Measurements from ENCODE around the gene LNPEP.

The LNPEP gene

GRCh38 chr5:96932026-96932425 lies 3.9 kb upstream of the LNPEP start (continued):
- TF ChIP-seq PATZ1 (CRISPR knock-in tag; IDR thresholded peaks at IDR 0.05; ENCODE audit: borderline replicate concordance) = no peak
- no peak for TF ChIP-seq TOX (CRISPR knock-in tag; IDR thresholded peaks at IDR 0.05; ENCODE audit: borderline replicate concordance)
- TF ChIP-seq TCF4 (CRISPR knock-in tag; IDR thresholded peaks at IDR 0.05; ENCODE audit: borderline replicate concordance) = no peak
- no peak for TF ChIP-seq ZFP30 (CRISPR knock-in tag; IDR thresholded peaks at IDR 0.05)
- no peak for TF ChIP-seq BACH2 (CRISPR knock-in tag; IDR thresholded peaks at IDR 0.05; ENCODE audit: borderline replicate concordance)
- no peak for TF ChIP-seq ISL1 (CRISPR knock-in tag; IDR thresholded peaks at IDR 0.05)
- no peak for TF ChIP-seq CSDC2 (CRISPR knock-in tag; IDR thresholded peaks at IDR 0.05)
- no peak for TF ChIP-seq ZNF565 (CRISPR knock-in tag; conservative IDR thresholded peaks at IDR 0.05; ENCODE audit: low read depth)
- TF ChIP-seq ZNF8 (CRISPR knock-in tag; IDR thresholded peaks at IDR 0.05) = no peak
- TF ChIP-seq ARNTL (CRISPR knock-in tag; IDR thresholded peaks at IDR 0.05; ENCODE audit: borderline replicate concordance, low read depth) = no peak
- TF ChIP-seq SNAI2 (CRISPR knock-in tag; IDR thresholded peaks at IDR 0.05) = no peak
- TF ChIP-seq ZFP3 (CRISPR knock-in tag; IDR thresholded peaks at IDR 0.05) = no peak
- TF ChIP-seq ZC3H10 (CRISPR knock-in tag; IDR thresholded peaks at IDR 0.05) = no peak
- no peak for TF ChIP-seq CREB5 (CRISPR knock-in tag; IDR thresholded peaks at IDR 0.05; ENCODE audit: low read depth)

- no peak; the same call in 1 of the 3 replicates for ATAC-seq
Measured at GRCh38 chr5:96933764-96934707, 1.8 kb upstream of the LNPEP start.

GRCh38 chr5:96934708-96935558 lies 947 bp upstream of the LNPEP start:
- ATAC-seq = peak; percentile 84
- no peak for TF ChIP-seq RARB (CRISPR knock-in tag; IDR thresholded peaks at IDR 0.05)
- no peak for TF ChIP-seq TOX (CRISPR knock-in tag; IDR thresholded peaks at IDR 0.05; ENCODE audit: borderline replicate concordance)
- TF ChIP-seq ESRRG (CRISPR knock-in tag; IDR thresholded peaks at IDR 0.05) = no peak
- TF ChIP-seq ZNF565 (CRISPR knock-in tag; conservative IDR thresholded peaks at IDR 0.05; ENCODE audit: low read depth) = no peak
- peak; percentile 26; the same call in 1 of the 2 replicates for TF ChIP-seq TSHZ2 (CRISPR knock-in tag; IDR thresholded peaks at IDR 0.05)
- TF ChIP-seq TCF4 (CRISPR knock-in tag; IDR thresholded peaks at IDR 0.05; ENCODE audit: borderline replicate concordance) = no peak
- TF ChIP-seq SNAI2 (CRISPR knock-in tag; IDR thresholded peaks at IDR 0.05) = no peak
- no peak for TF ChIP-seq PPARA (CRISPR knock-in tag; IDR thresholded peaks at IDR 0.05; ENCODE audit: borderline replicate concordance)
- TF ChIP-seq ZFP30 (CRISPR knock-in tag; IDR thresholded peaks at IDR 0.05) = no peak
- no peak for TF ChIP-seq ZFP3 (CRISPR knock-in tag; IDR thresholded peaks at IDR 0.05)
- no peak for TF ChIP-seq CSDC2 (CRISPR knock-in tag; IDR thresholded peaks at IDR 0.05)
- TF ChIP-seq BACH2 (CRISPR knock-in tag; IDR thresholded peaks at IDR 0.05; ENCODE audit: borderline replicate concordance) = no peak
- no peak for TF ChIP-seq ZNF8 (CRISPR knock-in tag; IDR thresholded peaks at IDR 0.05)
- no peak for TF ChIP-seq POU6F1 (CRISPR knock-in tag; IDR thresholded peaks at IDR 0.05; ENCODE audit: borderline replicate concordance, low read depth)
- no peak for TF ChIP-seq ARNTL (CRISPR knock-in tag; IDR thresholded peaks at IDR 0.05; ENCODE audit: borderline replicate concordance, low read depth)
- TF ChIP-seq PATZ1 (CRISPR knock-in tag; IDR thresholded peaks at IDR 0.05; ENCODE audit: borderline replicate concordance) = peak; percentile 34; the same call in 1 of the 2 replicates
- TF ChIP-seq ZNF70 (CRISPR knock-in tag; IDR thresholded peaks at IDR 0.05) = no peak
- TF ChIP-seq ISL1 (CRISPR knock-in tag; IDR thresholded peaks at IDR 0.05) = no peak

More at GRCh38 chr5:96933764-96934707, 1.8 kb upstream of the LNPEP start:
- no peak for TF ChIP-seq CSRNP3 (CRISPR knock-in tag; IDR thresholded peaks at IDR 0.05)
- TF ChIP-seq ZFP3 (CRISPR knock-in tag; IDR thresholded peaks at IDR 0.05) = 0 out of 2 replicates have a peak, but pooled peaks have one; percentile 14
- no peak for TF ChIP-seq ISL1 (CRISPR knock-in tag; IDR thresholded peaks at IDR 0.05)
